Omental fat pad (tissue), 4 donors: ENCODE data around the gene TTC27. TPM values are rescaled to one million over a fixed set of nuclear protein-coding genes. Genes with fewer than 3 reads are reported as not detected.

ENCODE experiments used
- ATAC-seq: fragments of 150-250 bp; one replicate; pipeline ENCODE4 v1.9.1; 2016; ENCODE audit warnings: mild to moderate bottlenecking, moderate library complexity; ENCODE audit not compliant: low FRiP score
- DNase-seq: peaks from one replicate; pipeline ENCODE4 v3.0.0-alpha.2; 2019; ENCODE audit warnings: low spot score
- CTCF ChIP-seq, 3 donors: fragments of 450-650 bp; IDR thresholded peaks; one replicate each; pipeline ENCODE4 v1.5.1; 2016 to 2017; ENCODE audit warnings: antibody characterized with exemption in 3 of 3, mild to moderate bottlenecking in 3 of 3, moderate library complexity in 2 of 3
- total RNA-seq, 4 donors: library from RNA; depleted of rRNA; stranded (reverse); fragments of >200 nt; gene quantifications; one replicate each; pipeline ENCODE4 v1.1.0, GENCODE V29; 2016

Gene TTC27
- 10 to 100 TPM; 13.9 to 21.8 (median 15.2) TPM for total RNA-seq

- TF ChIP-seq CTCF (IDR thresholded peaks at IDR 0.05): no peak
- DNase-seq: peak; percentile 89
- ATAC-seq: peak; percentile 99
Measured at GRCh38 chr2:32627814-32628579, at the start of gene TTC27. TTC27 (plus strand) TSS chr2:32628050; CDS start chr2:32628293, 243 bp downstream.

- TF ChIP-seq CTCF (IDR thresholded peaks at IDR 0.05): no peak
- DNase-seq (no peak), ATAC-seq (no peak)
Measured at GRCh38 chr2:32591669-32592463, 36.0 kb upstream of the TTC27 start.

- TF ChIP-seq CTCF (IDR thresholded peaks at IDR 0.05): no peak
- ATAC-seq (no peak), DNase-seq (no peak)
Measured at GRCh38 chr2:32594573-32594972, 33.3 kb upstream of the TTC27 start.

- ATAC-seq: no peak
- TF ChIP-seq CTCF (IDR thresholded peaks at IDR 0.05): no peak
- DNase-seq: no peak
Measured at GRCh38 chr2:32611366-32611765, 16.5 kb upstream of the TTC27 start.

- no peak for TF ChIP-seq CTCF (IDR thresholded peaks at IDR 0.05)
- no peak for DNase-seq
- ATAC-seq: no peak
Measured at GRCh38 chr2:32611771-32612170, 16.1 kb upstream of the TTC27 start.

- ATAC-seq (no peak), DNase-seq (no peak)
- no peak for TF ChIP-seq CTCF (IDR thresholded peaks at IDR 0.05)
Measured at GRCh38 chr2:32614084-32614483, 13.8 kb upstream of the TTC27 start.
